Measurements from ENCODE around the gene TFE3. TPM values are rescaled to one million over a fixed set of nuclear protein-coding genes. Genes with fewer than 3 reads are reported as not detected.

Gene TFE3
- total RNA-seq, 2 donors from 2014 or later: 23.2 to 26.6 TPM

Other genes with a start within 250 kb of the TFE3 start
- gene HDAC6, start 241.3 kb downstream of the TFE3 start, total RNA-seq: 10 to 100 TPM; 78.9 to 91.8 TPM
- gene ERAS, start 216.8 kb downstream of the TFE3 start, total RNA-seq: not detected
- 10 to 100 TPM in 1 of 2 donors, 1 to 10 TPM in 1; 8.8 to 21.4 TPM for gene PCSK1N, start 207.7 kb downstream of the TFE3 start, total RNA-seq
- gene TIMM17B, start 145.6 kb downstream of the TFE3 start, total RNA-seq: 10 to 100 TPM; 44.6 to 46.7 TPM
- 10 to 100 TPM; 68.8 to 70.5 TPM for gene PQBP1, start 145.4 kb downstream of the TFE3 start, total RNA-seq
- 10 to 100 TPM; 50.0 to 60.6 TPM for gene SLC35A2, start 131.7 kb downstream of the TFE3 start, total RNA-seq
- gene PIM2, start 124.3 kb downstream of the TFE3 start, total RNA-seq: 10 to 100 TPM; 11.6 to 20.4 TPM
- gene OTUD5, start 85.8 kb downstream of the TFE3 start, total RNA-seq: 10 to 100 TPM; 37.2 to 44.2 TPM
- gene KCND1, start 71.5 kb downstream of the TFE3 start, total RNA-seq: under 1 TPM; 0.61 to 0.76 TPM
- 10 to 100 TPM; 37.1 to 45.0 TPM for gene GRIPAP1, start 41.1 kb downstream of the TFE3 start, total RNA-seq
- 10 to 100 TPM; 15.0 to 15.7 TPM for gene CCDC120, start 15.6 kb upstream of the TFE3 start, total RNA-seq
- gene PRAF2, start 30.6 kb upstream of the TFE3 start, total RNA-seq: 1 to 10 TPM; 4.2 to 5.9 TPM
- gene WDR45, start 36.5 kb upstream of the TFE3 start, total RNA-seq: 10 to 100 TPM; 39.7 to 57.7 TPM
- gene GPKOW, start 80.4 kb upstream of the TFE3 start, total RNA-seq: 10 to 100 TPM; 21.7 to 23.8 TPM
- 10 to 100 TPM; 13.9 to 15.7 TPM for gene MAGIX, start 119.4 kb upstream of the TFE3 start, total RNA-seq
- 100 to 1,000 TPM; 140 to 142 TPM for gene PLP2, start 128.5 kb upstream of the TFE3 start, total RNA-seq
- gene PRICKLE3, start 143.0 kb upstream of the TFE3 start, total RNA-seq: 10 to 100 TPM; 11.5 to 15.1 TPM
- gene SYP, start 156.8 kb upstream of the TFE3 start, total RNA-seq: 1 to 10 TPM; 4.6 to 6.9 TPM
- 1 to 10 TPM in 1 of 2 donors, under 1 TPM in 1; 0.70 to 2.0 TPM for gene CACNA1F, start 190.0 kb upstream of the TFE3 start, total RNA-seq
- gene CCDC22, start 192.1 kb upstream of the TFE3 start, total RNA-seq: 10 to 100 TPM; 14.3 to 16.9 TPM
- under 1 TPM in 1 of 2 donors, not detected in 1; 0.14 TPM for gene FOXP3, start 221.4 kb upstream of the TFE3 start, total RNA-seq
- gene PPP1R3F, start 226.4 kb upstream of the TFE3 start, total RNA-seq: 1 to 10 TPM; 1.9 to 2.5 TPM